Ectodermal cell (in vitro differentiated cells): ENCODE results near the gene TREX2. TPM values are rescaled to one million over a fixed set of nuclear protein-coding genes. Genes with fewer than 3 reads are reported as not detected.

Experiments used
- H3K27ac ChIP-seq: 2 replicates; pipeline ENCODE4 v1.7.0; 2013; ENCODE audit warnings: mild to moderate bottlenecking, low read depth, low read length; ENCODE audit not compliant: insufficient read depth, poor library complexity, severe bottlenecking
- H3K27me3 ChIP-seq: 2 replicates; pipeline ENCODE4 v1.7.0; 2013; ENCODE audit warnings: mild to moderate bottlenecking, low read length; ENCODE audit not compliant: insufficient read depth, control insufficient read depth, poor library complexity, severe bottlenecking
- H3K36me3 ChIP-seq: one replicate; pipeline ENCODE4 v1.7.0; 2013; ENCODE audit warnings: low read length; ENCODE audit not compliant: control insufficient read depth, insufficient read depth
- H3K4me1 ChIP-seq: one replicate; pipeline ENCODE4 v1.7.0; 2013; ENCODE audit warnings: low read length; ENCODE audit not compliant: control insufficient read depth, insufficient read depth
- H3K4me3 ChIP-seq: 2 replicates; pipeline ENCODE4 v1.7.0; 2013; ENCODE audit warnings: low read depth, low read length, control low read depth; ENCODE audit not compliant: insufficient read depth
- H3K9me3 ChIP-seq: 2 replicates; pipeline ENCODE4 v1.7.0; 2013; ENCODE audit warnings: mild to moderate bottlenecking, low read length, moderate library complexity; ENCODE audit not compliant: control insufficient read depth
- WGBS, 2 experiments: methylation state at CpG; one replicate each; pipeline ENCODE4 v1.1.7; 2013; ENCODE audit warnings: missing lambda C conversion rate in 2 of 2; 5-methylcytosine and 5-hydroxymethylcytosine counted together
- polyA plus RNA-seq, 4 experiments: library from polyadenylated mRNA; stranded (reverse); fragments of 50-300 nt; gene quantifications; one replicate each; pipeline ENCODE4 v1.2.3, GENCODE V29; 2013

The TREX2 gene
- polyA plus RNA-seq (2013, experiment 1 of 4), result not detected
- polyA plus RNA-seq (2013, experiment 2 of 4), result not detected
- not detected for polyA plus RNA-seq (2013, experiment 3 of 4)
- 0.20 TPM for polyA plus RNA-seq (2013, experiment 4 of 4)

DNA sequence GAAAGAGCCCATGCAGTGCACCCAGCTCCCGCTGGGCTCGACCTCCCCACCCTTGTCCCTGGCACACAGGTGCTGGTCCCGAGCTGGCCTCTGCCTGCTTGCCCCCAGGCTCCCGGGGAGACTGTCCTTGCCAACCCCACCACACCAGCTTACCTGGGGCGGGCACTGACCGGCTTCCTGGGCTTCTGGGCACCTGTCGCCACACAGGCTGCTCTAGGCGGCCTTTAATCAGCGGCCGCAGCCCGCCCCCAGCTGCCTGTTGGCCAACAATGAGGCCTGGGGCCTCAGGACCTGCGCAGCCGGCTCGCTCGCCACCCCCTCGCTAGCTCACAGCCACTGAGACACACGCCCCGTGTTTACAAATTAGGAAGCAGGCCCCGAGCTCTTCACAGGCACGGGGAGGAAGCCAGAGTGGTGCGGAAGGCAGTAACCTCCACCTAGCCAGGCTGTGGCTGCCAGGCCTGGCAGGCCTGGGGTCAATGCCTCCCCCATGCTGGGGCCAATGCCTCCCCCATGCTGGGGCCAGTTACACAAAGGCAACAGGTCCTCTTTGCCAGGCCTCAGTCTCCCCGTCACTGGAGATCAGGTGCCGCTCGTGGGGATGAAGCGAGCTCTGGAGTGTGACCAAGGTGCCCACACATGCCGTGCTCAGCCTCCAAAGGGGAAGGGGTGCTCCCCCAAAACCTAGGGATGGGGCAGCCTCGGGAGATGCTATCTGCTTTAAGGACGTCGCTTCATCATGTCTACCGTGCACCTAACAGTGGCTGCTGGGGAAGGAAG is at the start of gene TREX2:
TSS of gene TREX2 (minus strand) at position 201 of the 780 bp plus-strand sequence. CDS start 626 bp downstream, outside the sequence.
- Histone ChIP-seq H3K36me3 (no peaks in the 10 kb centered on the region), H3K27me3 (no peaks in the 10 kb centered on the region), H3K9me3 (no peaks in the 10 kb centered on the region), H3K4me1 (no peaks in the 10 kb centered on the region), H3K27ac (no peak within 1 kb of the TSS), H3K4me3 (no peak within 1 kb of the TSS)
- WGBS, 2 experiments, result 89 to 92% methylated on average over 30 of the region's 30 CpGs

DNA sequence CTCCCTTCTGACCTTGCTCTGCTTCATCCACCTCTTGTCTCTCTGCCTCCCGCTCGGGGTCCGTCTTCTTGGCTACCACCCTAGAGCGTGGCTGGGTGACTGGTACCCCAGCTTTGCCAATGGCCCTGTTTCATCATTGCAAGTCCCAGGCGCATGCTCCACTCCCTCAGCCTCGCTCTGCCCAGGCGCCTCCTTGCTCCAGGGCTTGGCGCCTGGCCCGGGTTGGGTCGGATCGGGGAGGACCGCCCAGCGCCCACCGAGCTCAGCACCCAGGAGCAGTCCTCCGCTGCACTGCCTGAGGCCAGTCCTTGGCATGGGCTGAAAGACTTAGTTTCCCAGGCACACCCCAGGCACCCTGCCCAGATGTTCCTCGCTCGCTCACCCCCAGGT is 49.5 kb upstream of the TREX2 start:
- Histone ChIP-seq H3K36me3 (no peaks in the 10 kb centered on the region), H3K9me3 (no peaks in the 10 kb centered on the region), H3K4me1 (no peaks in the 10 kb centered on the region), H3K27me3 (no peaks in the 10 kb centered on the region), H3K27ac (no peak overlapping the region), H3K4me3 (no peak overlapping the region)
- 77 to 85% methylated on average over 17 of the region's 17 CpGs for WGBS, 2 experiments

DNA sequence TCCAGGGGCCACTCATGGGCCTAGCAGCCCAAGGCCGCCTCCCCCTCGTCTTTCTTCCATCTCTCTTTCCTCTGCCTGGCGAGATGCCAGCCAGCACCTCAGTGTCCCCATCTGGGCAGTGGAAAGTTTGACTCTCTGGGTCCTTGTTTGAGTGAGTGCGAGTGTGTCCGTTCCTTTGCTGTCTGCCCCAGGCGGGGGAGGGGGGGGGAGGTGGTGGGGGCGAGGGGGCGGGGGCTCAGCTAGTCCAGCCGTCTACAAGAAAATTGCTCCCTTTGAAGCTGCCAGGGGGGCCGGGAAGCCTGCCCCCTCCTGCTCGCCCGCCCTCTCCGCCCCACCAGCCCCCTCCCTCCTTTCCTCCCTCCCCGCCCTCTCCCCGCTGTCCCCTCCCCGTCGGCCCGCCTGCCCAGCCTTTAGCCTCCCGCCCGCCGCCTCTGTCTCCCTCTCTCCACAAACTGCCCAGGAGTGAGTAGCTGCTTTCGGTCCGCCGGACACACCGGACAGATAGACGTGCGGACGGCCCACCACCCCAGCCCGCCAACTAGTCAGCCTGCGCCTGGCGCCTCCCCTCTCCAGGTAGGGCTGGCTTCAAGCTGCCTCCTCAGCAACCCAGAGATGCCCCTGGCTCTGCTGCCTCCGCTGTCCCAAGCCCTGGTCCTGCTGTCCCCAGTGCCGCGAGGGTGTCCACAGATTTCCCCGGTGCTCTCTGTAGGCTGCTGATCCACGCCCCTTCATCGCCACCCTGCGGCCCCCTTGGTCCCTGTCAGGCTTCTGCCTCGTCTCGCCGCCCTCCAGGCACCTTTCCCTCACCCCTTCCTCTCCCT is 48.9 kb upstream of the TREX2 start, which contains the start of gene BGN:
TSS of gene BGN (plus strand) at position 440 of the 821 bp plus-strand sequence. CDS start 9,652 bp downstream, outside the sequence.
- WGBS, 2 experiments, result 21 to 26% methylated on average over 27 to 34 of the region's 41 CpGs
- H3K4me1 ChIP-seq, result no peaks in the 10 kb centered on the region
- H3K36me3 ChIP-seq, result no peaks in the 10 kb centered on the region
- H3K4me3 ChIP-seq, result no peak within 1 kb of the TSS
- no peak within 1 kb of the TSS for H3K27ac ChIP-seq
- H3K9me3 ChIP-seq, result no peaks in the 10 kb centered on the region
- H3K27me3 ChIP-seq, result no peaks in the 10 kb centered on the region

GRCh38 chrX:153494061-153494460 is 48.2 kb upstream of the TREX2 start:
- Histone ChIP-seq H3K27ac (no peak overlapping the region), H3K36me3 (no peaks in the 10 kb centered on the region), H3K4me1 (no peaks in the 10 kb centered on the region), H3K27me3 (no peaks in the 10 kb centered on the region), H3K9me3 (no peaks in the 10 kb centered on the region), H3K4me3 (no peak overlapping the region)
- WGBS, 2 experiments, result 85 to 88% methylated on average over 12 of the region's 12 CpGs

GRCh38 chrX:153493085-153493484 is 47.2 kb upstream of the TREX2 start:
- no peaks in the 10 kb centered on the region for H3K27me3 ChIP-seq
- no peaks in the 10 kb centered on the region for H3K4me1 ChIP-seq
- no peak overlapping the region for H3K27ac ChIP-seq
- H3K4me3 ChIP-seq, result no peak overlapping the region
- no peaks in the 10 kb centered on the region for H3K36me3 ChIP-seq
- no peaks in the 10 kb centered on the region for H3K9me3 ChIP-seq
- WGBS, 2 experiments, result 90 to 97% methylated on average over 11 of the region's 11 CpGs

GRCh38 chrX:153492543-153492942 is 46.7 kb upstream of the TREX2 start:
- Histone ChIP-seq H3K27me3 (no peaks in the 10 kb centered on the region), H3K4me3 (no peak overlapping the region), H3K27ac (no peak overlapping the region), H3K4me1 (no peaks in the 10 kb centered on the region), H3K36me3 (no peaks in the 10 kb centered on the region), H3K9me3 (no peaks in the 10 kb centered on the region)
- 85% methylated on average over 12 of the region's 12 CpGs for WGBS, 2 experiments

DNA sequence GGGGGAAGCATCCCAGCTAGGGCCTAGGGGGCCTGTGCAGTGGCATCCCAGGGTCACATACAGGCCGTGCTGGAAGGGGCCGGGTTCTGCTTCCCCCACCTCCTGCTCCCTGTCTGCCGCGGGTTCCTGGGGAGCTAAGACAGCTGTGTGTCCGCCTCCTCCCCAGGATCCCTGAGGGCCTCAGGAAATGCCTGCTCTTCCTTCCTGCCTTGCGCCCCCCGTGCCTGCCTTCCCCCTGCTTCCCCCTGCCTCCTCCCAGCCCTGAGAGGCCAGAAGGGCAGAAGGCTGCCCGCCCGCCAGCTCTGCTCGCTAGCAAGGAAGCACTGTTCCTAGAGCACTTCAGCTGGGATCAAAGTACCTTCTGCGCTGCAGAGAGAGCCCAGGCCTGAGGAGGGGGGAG is 46.1 kb upstream of the TREX2 start:
- Histone ChIP-seq H3K9me3 (no peaks in the 10 kb centered on the region), H3K4me1 (no peaks in the 10 kb centered on the region), H3K27me3 (no peaks in the 10 kb centered on the region), H3K36me3 (no peaks in the 10 kb centered on the region), H3K4me3 (no peak overlapping the region), H3K27ac (no peak overlapping the region)
- WGBS, 2 experiments, result 41 to 44% methylated on average over 11 of the region's 11 CpGs

GRCh38 chrX:153491351-153491914 is 45.6 kb upstream of the TREX2 start:
- Histone ChIP-seq H3K27ac (no peak overlapping the region), H3K36me3 (no peaks in the 10 kb centered on the region), H3K4me3 (no peak overlapping the region), H3K9me3 (no peaks in the 10 kb centered on the region), H3K27me3 (no peaks in the 10 kb centered on the region), H3K4me1 (no peaks in the 10 kb centered on the region)
- 57 to 58% methylated on average over 10 of the region's 10 CpGs for WGBS, 2 experiments

GRCh38 chrX:153490217-153490930 is 44.5 kb upstream of the TREX2 start:
- Histone ChIP-seq H3K27ac (no peak overlapping the region), H3K4me3 (no peak overlapping the region), H3K9me3 (no peaks in the 10 kb centered on the region)

More at GRCh38 chrX:153490217-153490930, 44.5 kb upstream of the TREX2 start:
- Histone ChIP-seq H3K36me3 (no peaks in the 10 kb centered on the region), H3K27me3 (no peaks in the 10 kb centered on the region), H3K4me1 (no peaks in the 10 kb centered on the region)
- WGBS, 2 experiments, result 94% methylated on average over 20 of the region's 20 CpGs
